NB4 (cell line): Measurements from ENCODE around the gene TMEM131L.

ENCODE experiments used
- DNase-seq: peaks from one replicate; pipeline ENCODE4 v3.0.0; 2010; ENCODE audit warnings: low read depth
- H3K4me3 ChIP-seq: one replicate; pipeline ENCODE4 v1.5.1; 2011; ENCODE audit warnings: mild to moderate bottlenecking, low read depth, low read length, moderate library complexity
- CTCF ChIP-seq: IDR thresholded peaks from one replicate; pipeline ENCODE4 v1.5.1; 2012; ENCODE audit warnings: low read depth, low read length
- MAX ChIP-seq: IDR thresholded peaks from 2 replicates; pipeline ENCODE4 v1.6.1; 2011; ENCODE audit warnings: low read depth, low read length
- MYC ChIP-seq: IDR thresholded peaks from 2 replicates; pipeline ENCODE4 v1.6.1; 2011; ENCODE audit warnings: low read depth, low read length
- POLR2A ChIP-seq: IDR thresholded peaks from 2 replicates; pipeline ENCODE4 v1.6.1; 2011; ENCODE audit warnings: mild to moderate bottlenecking; ENCODE audit not compliant: insufficient read length; ENCODE audit errors: extremely low read depth

Gene TMEM131L

GRCh38 chr4:153511104-153511503, 44.9 kb downstream of the TMEM131L start:
- no peak overlapping the region for H3K4me3 ChIP-seq
- DNase-seq = no peak

GRCh38 chr4:153512162-153512852, 46.1 kb downstream of the TMEM131L start:
- TF ChIP-seq MYC = no peak
- no peak for TF ChIP-seq POLR2A
- no peak for TF ChIP-seq MAX
- TF ChIP-seq CTCF = no peak
- DNase-seq = no peak

More at GRCh38 chr4:153511104-153511503, 44.9 kb downstream of the TMEM131L start:
- TF ChIP-seq POLR2A = no peak
- TF ChIP-seq MAX = no peak
- TF ChIP-seq CTCF = no peak
- TF ChIP-seq MYC = no peak

GRCh38 chr4:153512952-153513500, 46.9 kb downstream of the TMEM131L start:
- H3K4me3 ChIP-seq = no peak overlapping the region
- no peak for TF ChIP-seq POLR2A
- no peak for TF ChIP-seq CTCF
- no peak for TF ChIP-seq MYC
- TF ChIP-seq MAX = no peak
- DNase-seq = no peak

More at GRCh38 chr4:153512162-153512852, 46.1 kb downstream of the TMEM131L start:
- H3K4me3 ChIP-seq = no peak overlapping the region

GRCh38 chr4:153513596-153513995, 47.4 kb downstream of the TMEM131L start:
- TF ChIP-seq MYC (no peak), CTCF (no peak), POLR2A (no peak), MAX (no peak)
- H3K4me3 ChIP-seq = no peak overlapping the region
- DNase-seq = no peak

GRCh38 chr4:153514001-153514526, 47.9 kb downstream of the TMEM131L start:
- TF ChIP-seq CTCF = no peak
- no peak for TF ChIP-seq POLR2A
- no peak for TF ChIP-seq MYC
- no peak for TF ChIP-seq MAX
- no peak for DNase-seq
- no peak overlapping the region for H3K4me3 ChIP-seq
